Uterus (tissue), 2 donors: ENCODE data around the gene KLHL17.

Experiments
- POLR2A ChIP-seq, 2 donors: fragments of 450-650 bp; IDR thresholded peaks; one replicate each; pipeline ENCODE4 v1.6.1; 2016; ENCODE audit warnings: antibody characterized with exemption in 2 of 2, mild to moderate bottlenecking in 1 of 2, moderate library complexity in 1 of 2
- TF ChIP-seq, protein P1 (sequence below), 4 experiments: fragments of 200-600 bp in 2 of 4; fragments of 450-650 bp in 2 of 4; sonication (generic) in 2 of 4; IDR thresholded peaks; one replicate each; pipeline ENCODE4 v1.5.1; 2016 to 2019; ENCODE audit warnings: antibody characterized with exemption in 4 of 4, mild to moderate bottlenecking in 2 of 4, moderate library complexity in 1 of 4

GRCh38 chr1:943545-944340, 16.6 kb upstream of the KLHL17 start:
- TF ChIP-seq, protein P1, sequence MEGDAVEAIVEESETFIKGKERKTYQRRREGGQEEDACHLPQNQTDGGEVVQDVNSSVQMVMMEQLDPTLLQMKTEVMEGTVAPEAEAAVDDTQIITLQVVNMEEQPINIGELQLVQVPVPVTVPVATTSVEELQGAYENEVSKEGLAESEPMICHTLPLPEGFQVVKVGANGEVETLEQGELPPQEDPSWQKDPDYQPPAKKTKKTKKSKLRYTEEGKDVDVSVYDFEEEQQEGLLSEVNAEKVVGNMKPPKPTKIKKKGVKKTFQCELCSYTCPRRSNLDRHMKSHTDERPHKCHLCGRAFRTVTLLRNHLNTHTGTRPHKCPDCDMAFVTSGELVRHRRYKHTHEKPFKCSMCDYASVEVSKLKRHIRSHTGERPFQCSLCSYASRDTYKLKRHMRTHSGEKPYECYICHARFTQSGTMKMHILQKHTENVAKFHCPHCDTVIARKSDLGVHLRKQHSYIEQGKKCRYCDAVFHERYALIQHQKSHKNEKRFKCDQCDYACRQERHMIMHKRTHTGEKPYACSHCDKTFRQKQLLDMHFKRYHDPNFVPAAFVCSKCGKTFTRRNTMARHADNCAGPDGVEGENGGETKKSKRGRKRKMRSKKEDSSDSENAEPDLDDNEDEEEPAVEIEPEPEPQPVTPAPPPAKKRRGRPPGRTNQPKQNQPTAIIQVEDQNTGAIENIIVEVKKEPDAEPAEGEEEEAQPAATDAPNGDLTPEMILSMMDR (IDR thresholded peaks at IDR 0.05) = no peak
- TF ChIP-seq POLR2A (IDR thresholded peaks at IDR 0.05) = no peak
